Vagina (tissue), 2 donors: Measurements from ENCODE around the gene GNAZ. TPM values are rescaled to one million over a fixed set of nuclear protein-coding genes. Genes with fewer than 3 reads are reported as not detected.

Source experiments
- DNase-seq, 2 donors: peaks; one replicate each; pipeline ENCODE4 v3.0.0-alpha.2; 2017; ENCODE audit errors: extremely low spot score in 2 of 2
- H3K27ac ChIP-seq: fragments of 200-600 bp; sonication (generic); one replicate; pipeline ENCODE4 v1.5.1; 2019
- H3K27me3 ChIP-seq: fragments of 200-600 bp; sonication (generic); one replicate; pipeline ENCODE4 v1.5.1; 2019
- H3K36me3 ChIP-seq, 2 donors: fragments of 200-600 bp; sonication (generic); one replicate each; pipeline ENCODE4 v1.5.1; 2017 to 2019
- H3K4me1 ChIP-seq: fragments of 200-600 bp; sonication (generic); one replicate; pipeline ENCODE4 v1.5.1; 2019
- H3K4me3 ChIP-seq, 2 donors: fragments of 200-600 bp; sonication (generic); 1 replicate in 1 of 2; 2 replicates in 1 of 2; pipeline ENCODE4 v1.5.1; 2016 to 2019
- H3K9me3 ChIP-seq: fragments of 200-600 bp; sonication (generic); one replicate; pipeline ENCODE4 v1.5.1; 2019
- POLR2A ChIP-seq, 2 donors: fragments of 450-650 bp; IDR thresholded peaks; one replicate each; pipeline ENCODE4 v1.6.1; 2017; ENCODE audit warnings: antibody characterized with exemption in 2 of 2, mild to moderate bottlenecking in 2 of 2, moderate library complexity in 2 of 2
- POLR2AphosphoS5 ChIP-seq, 2 donors: sonication (generic); formaldehyde crosslinking; IDR thresholded peaks; one replicate each; pipeline ENCODE4 v1.9.0; 2017; ENCODE audit warnings: antibody characterized with exemption in 2 of 2, mild to moderate bottlenecking in 2 of 2, low read depth in 1 of 2; ENCODE audit not compliant: insufficient read depth in 1 of 2
- intact Hi-C: fragments of 100-400 bp; cut with DNase I; formaldehyde crosslinking; loops from one replicate; pipeline ENCODE4 v1.15.1; 2023
- total RNA-seq: library from RNA; depleted of rRNA; stranded (reverse); fragments of >200 nt; gene quantifications from one replicate; pipeline ENCODE4 v1.2.3, GENCODE V29; 2016
- TF ChIP-seq, protein P1 (sequence below), 3 experiments: fragments of 450-650 bp in 2 of 3; fragments of 200-600 bp in 1 of 3; sonication (generic) in 1 of 3; IDR thresholded peaks; one replicate each; pipeline ENCODE4 v1.5.1; 2017 to 2019; ENCODE audit warnings: antibody characterized with exemption in 3 of 3, mild to moderate bottlenecking in 2 of 3, moderate library complexity in 2 of 3

The GNAZ gene
- total RNA-seq, 1 donor from 2014 or later, result 11.3 TPM

DNA sequence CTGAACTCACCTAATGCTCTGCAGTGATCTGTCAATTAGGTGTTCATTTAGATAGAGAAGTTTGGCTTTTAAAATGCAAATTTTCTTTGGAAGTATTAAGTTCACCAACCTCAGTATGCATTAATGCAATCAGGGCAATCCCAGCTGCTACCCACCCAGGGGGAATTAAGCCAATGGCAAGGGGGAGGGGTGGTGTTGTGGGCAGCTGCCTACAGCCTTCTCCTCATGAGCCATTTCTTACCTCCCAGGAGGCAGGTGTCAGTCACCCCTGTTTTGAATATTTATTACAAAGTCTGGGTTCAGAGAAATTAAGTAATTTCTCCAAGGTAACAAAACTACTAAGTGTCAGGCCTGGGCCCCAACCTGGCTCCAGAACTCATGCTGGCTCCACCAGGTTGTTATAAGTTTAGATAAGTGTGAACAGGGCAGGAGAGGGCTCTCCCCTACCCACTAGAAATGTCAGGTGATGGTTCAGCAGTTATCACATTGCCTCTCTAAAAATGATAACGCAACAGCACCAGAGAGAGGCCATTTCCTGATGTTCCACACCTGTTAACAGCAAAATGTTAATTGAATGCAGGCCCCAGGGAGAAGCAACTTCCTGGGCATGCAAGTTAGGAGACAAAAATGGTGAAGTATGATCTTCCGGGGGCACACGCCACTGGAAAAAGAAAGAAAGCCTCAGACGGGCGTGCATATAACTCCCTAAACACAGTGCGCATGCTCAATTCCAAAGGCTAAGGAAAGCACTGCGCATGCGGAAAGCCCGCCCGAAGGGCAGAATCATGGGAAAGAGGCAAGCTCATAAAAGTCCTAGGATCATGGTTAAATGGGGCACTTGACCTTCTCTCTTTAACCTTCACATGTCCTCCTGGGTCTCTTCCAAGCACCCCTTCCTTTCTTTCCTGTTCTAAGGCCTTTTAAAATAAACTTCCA, 35.4 kb upstream of the GNAZ start:
- TF ChIP-seq POLR2A (IDR thresholded peaks at IDR 0.05) (no peak), POLR2AphosphoS5 (IDR thresholded peaks at IDR 0.05; ENCODE audit: insufficient read depth in 1 of 2, low read depth in 1 of 2) (no peak)
- TF ChIP-seq, protein P1, sequence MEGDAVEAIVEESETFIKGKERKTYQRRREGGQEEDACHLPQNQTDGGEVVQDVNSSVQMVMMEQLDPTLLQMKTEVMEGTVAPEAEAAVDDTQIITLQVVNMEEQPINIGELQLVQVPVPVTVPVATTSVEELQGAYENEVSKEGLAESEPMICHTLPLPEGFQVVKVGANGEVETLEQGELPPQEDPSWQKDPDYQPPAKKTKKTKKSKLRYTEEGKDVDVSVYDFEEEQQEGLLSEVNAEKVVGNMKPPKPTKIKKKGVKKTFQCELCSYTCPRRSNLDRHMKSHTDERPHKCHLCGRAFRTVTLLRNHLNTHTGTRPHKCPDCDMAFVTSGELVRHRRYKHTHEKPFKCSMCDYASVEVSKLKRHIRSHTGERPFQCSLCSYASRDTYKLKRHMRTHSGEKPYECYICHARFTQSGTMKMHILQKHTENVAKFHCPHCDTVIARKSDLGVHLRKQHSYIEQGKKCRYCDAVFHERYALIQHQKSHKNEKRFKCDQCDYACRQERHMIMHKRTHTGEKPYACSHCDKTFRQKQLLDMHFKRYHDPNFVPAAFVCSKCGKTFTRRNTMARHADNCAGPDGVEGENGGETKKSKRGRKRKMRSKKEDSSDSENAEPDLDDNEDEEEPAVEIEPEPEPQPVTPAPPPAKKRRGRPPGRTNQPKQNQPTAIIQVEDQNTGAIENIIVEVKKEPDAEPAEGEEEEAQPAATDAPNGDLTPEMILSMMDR (IDR thresholded peaks at IDR 0.05), result no peak
- no peaks in the 10 kb centered on the region for H3K36me3 ChIP-seq
- intact Hi-C loops, result no loop called here
- DNase-seq, result no peak
- H3K4me1 ChIP-seq, result no peaks in the 10 kb centered on the region
- H3K27me3 ChIP-seq, result no peaks in the 10 kb centered on the region
- no peak overlapping the region for H3K4me3 ChIP-seq
- no peak overlapping the region for H3K27ac ChIP-seq
- no peaks in the 10 kb centered on the region for H3K9me3 ChIP-seq

DNA sequence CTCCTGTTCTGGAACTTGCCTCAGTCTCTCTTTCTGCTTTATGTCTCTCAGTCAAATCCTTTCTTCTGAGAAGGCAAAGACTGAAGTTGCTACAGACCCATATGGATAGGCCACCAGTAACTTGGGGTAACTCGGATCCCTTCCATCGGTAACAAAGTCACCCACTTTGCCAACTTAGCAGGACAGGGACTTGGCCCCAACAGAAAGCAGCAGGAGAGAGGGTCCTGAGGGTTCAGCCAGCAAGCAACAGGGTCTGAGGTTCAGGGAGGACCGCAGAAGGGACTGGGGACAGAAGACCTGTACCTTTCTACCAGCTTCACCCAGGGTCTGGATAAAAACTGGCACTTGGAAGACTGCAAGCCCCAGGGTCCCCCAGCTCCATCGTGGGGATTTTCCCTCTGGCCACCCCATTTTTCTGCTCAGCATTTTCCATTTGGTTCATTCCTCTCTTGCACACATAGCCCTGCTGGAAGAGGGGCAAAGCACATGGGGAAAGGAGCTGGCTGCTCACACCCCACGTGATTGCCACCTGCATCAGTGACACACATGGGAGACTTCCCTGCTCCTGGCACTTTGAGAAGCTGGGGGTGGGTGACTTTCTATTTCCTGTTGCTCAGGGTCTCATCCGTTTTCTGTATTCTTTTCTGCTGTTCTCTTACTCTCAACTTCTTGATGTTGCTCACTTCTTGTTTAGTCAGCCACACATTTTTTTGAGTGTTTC, 34.6 kb upstream of the GNAZ start:
- Histone ChIP-seq H3K27ac (no peak overlapping the region), H3K27me3 (no peaks in the 10 kb centered on the region), H3K36me3 (no peaks in the 10 kb centered on the region), H3K4me3 (no peak overlapping the region), H3K4me1 (no peaks in the 10 kb centered on the region), H3K9me3 (no peaks in the 10 kb centered on the region)
- intact Hi-C loops, result no loop called here
- no peak for TF ChIP-seq POLR2A (IDR thresholded peaks at IDR 0.05)
- TF ChIP-seq, protein P1 (IDR thresholded peaks at IDR 0.05), result no peak
- no peak for DNase-seq

DNA sequence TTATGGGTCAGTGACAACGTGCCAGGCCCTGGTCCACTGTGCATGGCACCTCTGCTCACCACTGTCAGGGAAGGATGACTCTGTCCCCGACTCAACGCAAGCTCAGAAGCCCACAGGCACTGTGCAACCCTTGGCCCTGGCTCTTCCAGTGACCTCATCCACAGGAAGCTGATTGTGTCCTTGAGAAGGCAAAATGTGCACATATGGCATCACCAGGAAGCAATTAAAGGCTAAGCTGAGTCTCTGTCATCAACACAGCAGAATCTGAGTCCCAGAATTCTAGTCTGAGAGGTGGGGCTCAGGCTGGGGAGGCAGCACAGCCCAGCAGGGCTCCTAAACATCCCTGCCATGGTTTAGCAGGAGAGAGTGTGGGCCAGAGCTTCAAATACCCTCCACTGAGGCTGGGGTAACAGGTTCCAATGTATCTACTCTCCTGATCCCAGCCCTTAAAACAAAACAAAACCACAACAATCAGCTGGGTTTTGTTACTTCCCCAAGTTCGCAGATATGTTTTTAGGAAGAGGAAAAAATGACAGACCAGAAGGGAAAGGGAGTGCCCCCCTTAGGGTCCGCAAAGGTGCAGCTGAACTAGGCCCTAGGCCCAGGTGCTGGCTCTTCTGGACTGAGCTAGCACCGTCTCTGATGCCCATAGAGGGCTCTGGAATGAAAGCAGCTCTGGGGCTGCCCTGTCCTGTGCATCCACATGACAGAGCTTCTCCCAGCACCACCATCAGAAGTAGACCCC, 33.5 kb upstream of the GNAZ start:
- Histone ChIP-seq H3K27ac (no peak overlapping the region), H3K4me3 (no peak overlapping the region), H3K36me3 (no peaks in the 10 kb centered on the region), H3K9me3 (no peaks in the 10 kb centered on the region), H3K27me3 (no peaks in the 10 kb centered on the region), H3K4me1 (no peaks in the 10 kb centered on the region)
- no peak for DNase-seq
- TF ChIP-seq POLR2AphosphoS5 (IDR thresholded peaks at IDR 0.05; ENCODE audit: insufficient read depth in 1 of 2, low read depth in 1 of 2) (no peak), POLR2A (IDR thresholded peaks at IDR 0.05) (no peak)
- TF ChIP-seq, protein P1 (IDR thresholded peaks at IDR 0.05), result no peak
- intact Hi-C loops, result no loop called here

DNA sequence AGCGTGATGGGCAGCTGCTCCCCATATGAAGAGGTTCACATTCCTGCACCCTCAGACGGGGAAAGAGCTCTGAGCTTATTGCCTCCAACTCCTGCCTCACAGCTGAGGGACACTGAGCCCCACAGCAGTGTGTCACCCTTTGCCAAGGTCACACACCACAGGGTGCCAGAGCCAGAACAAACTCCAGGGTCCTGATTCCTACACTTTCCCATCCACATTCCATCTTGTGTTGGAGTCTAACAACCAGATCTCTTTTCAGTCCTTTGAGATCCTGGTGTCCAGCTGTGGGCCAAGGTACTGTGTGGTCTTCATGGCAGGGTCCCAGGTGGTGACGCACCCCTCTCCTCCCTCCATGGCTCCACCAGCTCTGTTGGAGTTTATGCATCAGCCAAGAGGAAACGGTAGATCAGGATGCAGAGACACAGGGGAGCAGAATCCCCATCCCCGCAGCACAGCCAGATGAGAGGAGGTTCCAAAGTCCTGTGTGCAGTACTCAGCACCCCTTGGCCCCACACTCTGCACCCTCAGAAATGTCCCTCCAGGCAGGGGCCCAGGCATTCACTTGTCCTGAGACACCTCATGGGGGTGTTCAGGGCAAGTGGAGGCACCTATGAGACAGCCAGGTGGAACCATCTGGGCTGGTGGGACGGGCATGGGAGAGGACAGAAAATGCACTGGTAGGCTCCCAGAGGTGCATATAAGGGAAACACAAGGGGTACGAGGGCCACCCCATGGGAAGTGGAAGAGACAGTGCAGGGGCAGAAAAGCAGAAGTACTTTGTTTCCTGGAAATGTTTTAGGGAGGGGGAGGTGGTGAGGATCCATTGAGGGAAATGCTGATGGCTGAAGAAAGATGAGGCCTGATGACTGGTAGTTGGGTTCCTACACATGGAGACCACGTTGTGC, 32.6 kb upstream of the GNAZ start:
- intact Hi-C loops, result no loop called here
- Histone ChIP-seq H3K27ac (no peak overlapping the region), H3K36me3 (no peaks in the 10 kb centered on the region), H3K27me3 (no peaks in the 10 kb centered on the region), H3K9me3 (no peaks in the 10 kb centered on the region), H3K4me1 (no peaks in the 10 kb centered on the region), H3K4me3 (no peak overlapping the region)
- DNase-seq, result no peak
- TF ChIP-seq POLR2A (IDR thresholded peaks at IDR 0.05) (no peak), POLR2AphosphoS5 (IDR thresholded peaks at IDR 0.05; ENCODE audit: insufficient read depth in 1 of 2, low read depth in 1 of 2) (no peak)
- TF ChIP-seq, protein P1 (IDR thresholded peaks at IDR 0.05), result no peak
